GM13976 (cell line): Measurements from ENCODE around the gene LIMK1.

Experiments
- DNase-seq: peaks from one replicate; pipeline ENCODE4 v3.0.0; 2012; ENCODE audit warnings: low spot score
- CTCF ChIP-seq: IDR thresholded peaks from 2 replicates; pipeline ENCODE4 v1.5.1; 2012; ENCODE audit warnings: borderline replicate concordance, mild to moderate bottlenecking; ENCODE audit not compliant: insufficient read depth; ENCODE audit errors: extremely low read depth, missing control alignments, control extremely low read depth
- in situ Hi-C: fragments of 300-500 bp; cut with MboI; formaldehyde crosslinking; loops from one replicate; pipeline ENCODE4 v1.12.0; 2022; ENCODE audit warnings: low sequenced_read_pairs, mixed read lengths, inconsistent platforms; ENCODE audit not compliant: unreplicated experiment

Gene LIMK1

GRCh38 chr7:74093671-74094223 lies 10.1 kb downstream of the LIMK1 start:
- no peak for DNase-seq
- no peak for TF ChIP-seq CTCF
- in situ Hi-C loops = no loop called here

- in situ Hi-C loops = no loop called here
- DNase-seq = peak; percentile 80
Measured at GRCh38 chr7:74094224-74095101, 10.9 kb downstream of the LIMK1 start.

GRCh38 chr7:74095135-74095534 lies 11.5 kb downstream of the LIMK1 start:
- TF ChIP-seq CTCF = no peak
- no peak for DNase-seq
- in situ Hi-C loops = no loop called here

More at GRCh38 chr7:74094224-74095101, 10.9 kb downstream of the LIMK1 start:
- no peak for TF ChIP-seq CTCF

- no peak for TF ChIP-seq CTCF
- in situ Hi-C loops = no loop called here
- DNase-seq = no peak
Measured at GRCh38 chr7:74097937-74098614, 14.5 kb downstream of the LIMK1 start.

- no peak for DNase-seq
- in situ Hi-C loops = no loop called here
- no peak for TF ChIP-seq CTCF
Measured at GRCh38 chr7:74099031-74099430, 15.4 kb downstream of the LIMK1 start.

- TF ChIP-seq CTCF = no peak
- peak; percentile 87 for DNase-seq
- in situ Hi-C loops = no loop called here
Measured at GRCh38 chr7:74101061-74101681, 17.6 kb downstream of the LIMK1 start.
